A549 treated with GW870086 at 1 μM for 4 hours (cell line): ENCODE data around the gene PCDHB3. TPM values are rescaled to one million over a fixed set of nuclear protein-coding genes. Genes with fewer than 3 reads are reported as not detected.

ENCODE experiments used
- total RNA-seq: library from RNA; stranded (reverse); fragments of 200-300 nt; extraction: Qiagen RNA extraction; gene quantifications from 5 replicates; pipeline ENCODE4 v1.2.3, GENCODE V29; 2022; ENCODE audit warnings: low read depth

PCDHB3 gene
- 0.05 TPM in 1 of 5 replicates, not detected in the others for total RNA-seq

GRCh38 chr5:141100243-141100805 lies at the start of gene PCDHB3:
Gene PCDHB3, plus strand, starts transcription at chr5:141100473. Its CDS starts 177 bp downstream, at chr5:141100650.

GRCh38 chr5:141050622-141051520 lies 49.4 kb upstream of the PCDHB3 start, which contains the start of gene PCDHB1:
Gene PCDHB1, plus strand, starts transcription at chr5:141051374. Its CDS starts 97 bp downstream, at chr5:141051471.

GRCh38 chr5:141094481-141095262 lies 5.6 kb upstream of the PCDHB3 start, which contains the start of gene PCDHB2:
Gene PCDHB2, plus strand, starts transcription at chr5:141094615. Its CDS starts 176 bp downstream, at chr5:141094791.

GRCh38 chr5:141121563-141121962 lies 21.3 kb downstream of the PCDHB3 start, which contains the start of gene PCDHB4:
Gene PCDHB4, plus strand, starts transcription at chr5:141121818. Its CDS starts 181 bp downstream, at chr5:141121999.

GRCh38 chr5:141135030-141135717 lies 34.9 kb downstream of the PCDHB3 start, which contains the start of gene PCDHB5:
Gene PCDHB5, plus strand, starts transcription at chr5:141135206. Its CDS starts 229 bp downstream, at chr5:141135435.

GRCh38 chr5:141149812-141150211 lies 49.5 kb downstream of the PCDHB3 start, which contains the start of gene PCDHB6:
Gene PCDHB6, plus strand, starts transcription at chr5:141150057. Its CDS starts 201 bp downstream, at chr5:141150258.

Other genes with a start within 250 kb of the PCDHB3 start
- gene PCDHA10, start 244.6 kb upstream of the PCDHB3 start, total RNA-seq: 0.03 to 0.05 TPM (median 0.04 TPM) in 4 of 5 replicates, not detected in the other
- 0.06 to 0.96 TPM (median 0.11 TPM) in 5 replicates for gene PCDHA11, start 231.5 kb upstream of the PCDHB3 start, total RNA-seq
- gene PCDHA12, start 225.2 kb upstream of the PCDHB3 start, total RNA-seq: 2.5 to 3.4 TPM (median 3.1 TPM) in 5 replicates
- gene PCDHA13, start 218.3 kb upstream of the PCDHB3 start, total RNA-seq: 0.07 to 0.17 TPM (median 0.10 TPM) in 5 replicates
- gene PCDHAC1, start 174.2 kb upstream of the PCDHB3 start, total RNA-seq: 2.4 to 3.3 TPM (median 3.0 TPM) in 5 replicates
- gene PCDHAC2, start 134.0 kb upstream of the PCDHB3 start, total RNA-seq: 4.0 to 5.0 TPM (median 4.4 TPM) in 5 replicates
- gene PCDHB1, start 49.1 kb upstream of the PCDHB3 start, total RNA-seq: not detected in 5 replicates
- 3.3 to 4.1 TPM (median 3.4 TPM) in 5 replicates for gene PCDHB2, start 5.9 kb upstream of the PCDHB3 start, total RNA-seq
- gene PCDHB4, start 21.3 kb downstream of the PCDHB3 start, total RNA-seq: 0.03 to 0.11 TPM (median 0.08 TPM) in 3 of 5 replicates, not detected in the others
- gene PCDHB5, start 34.7 kb downstream of the PCDHB3 start, total RNA-seq: 0.94 to 1.8 TPM (median 1.5 TPM) in 5 replicates
- gene PCDHB6, start 49.6 kb downstream of the PCDHB3 start, total RNA-seq: 0.81 to 1.2 TPM (median 0.89 TPM) in 5 replicates
- not detected in 5 replicates for gene PCDHB7, start 72.2 kb downstream of the PCDHB3 start, total RNA-seq
- gene PCDHB8, start 77.3 kb downstream of the PCDHB3 start, total RNA-seq: 0.24 to 0.39 TPM (median 0.32 TPM) in 5 replicates
- gene PCDHB16, start 81.9 kb downstream of the PCDHB3 start, total RNA-seq: 0.05 to 0.15 TPM (median 0.06 TPM) in 4 of 5 replicates, not detected in the other
- 0.05 TPM in 1 of 5 replicates, not detected in the others for gene PCDHB9, start 86.7 kb downstream of the PCDHB3 start, total RNA-seq
- 0.05 TPM in 2 of 5 replicates, not detected in the others for gene PCDHB10, start 91.9 kb downstream of the PCDHB3 start, total RNA-seq
- gene PCDHB11, start 99.2 kb downstream of the PCDHB3 start, total RNA-seq: 0.08 to 0.12 TPM (median 0.10 TPM) in 4 of 5 replicates, not detected in the other
- gene PCDHB12, start 108.2 kb downstream of the PCDHB3 start, total RNA-seq: not detected in 5 replicates
- gene PCDHB13, start 113.4 kb downstream of the PCDHB3 start, total RNA-seq: 0.03 to 0.07 TPM (median 0.07 TPM) in 4 of 5 replicates, not detected in the other
- gene PCDHB14, start 122.9 kb downstream of the PCDHB3 start, total RNA-seq: 0.02 to 0.13 TPM (median 0.07 TPM) in 5 replicates
- 0.05 to 0.16 TPM (median 0.09 TPM) in 3 of 5 replicates, not detected in the others for gene PCDHB15, start 144.9 kb downstream of the PCDHB3 start, total RNA-seq
- not detected in 5 replicates for gene SLC25A2, start 203.6 kb downstream of the PCDHB3 start, total RNA-seq
- 63.2 to 78.4 TPM (median 73.8 TPM) in 5 replicates for gene TAF7, start 220.3 kb downstream of the PCDHB3 start, total RNA-seq
- gene PCDHGA1, start 230.0 kb downstream of the PCDHB3 start, total RNA-seq: 0.29 to 0.38 TPM (median 0.32 TPM) in 5 replicates
- 0.45 to 0.72 TPM (median 0.70 TPM) in 5 replicates for gene PCDHGA2, start 238.3 kb downstream of the PCDHB3 start, total RNA-seq
- gene PCDHGA3, start 243.4 kb downstream of the PCDHB3 start, total RNA-seq: not detected in 5 replicates
- 1.6 to 2.1 TPM (median 1.9 TPM) in 5 replicates for gene PCDHGB1, start 249.6 kb downstream of the PCDHB3 start, total RNA-seq